Hepatocyte (in vitro differentiated cells): Measurements from ENCODE around the gene TDRD10. TPM values are rescaled to one million over a fixed set of nuclear protein-coding genes. Genes with fewer than 3 reads are reported as not detected.
"Not testable (repeated sequence)": the region's sequence is repeated elsewhere in the genome, so short reads cannot be mapped to it uniquely, and the experiment has no call there.

Experiments
- DNase-seq: peaks from one replicate; pipeline ENCODE4 v3.0.0-alpha.2; 2016; ENCODE audit warnings: low spot score
- H2AFZ ChIP-seq: fragments of 200-600 bp; sonication (generic); 2 replicates; pipeline ENCODE4 v1.6.0; 2016; ENCODE audit warnings: antibody characterized with exemption, mild to moderate bottlenecking
- H3K27ac ChIP-seq: fragments of 200-600 bp; sonication (generic); 2 replicates; pipeline ENCODE4 v1.5.1; 2016; ENCODE audit warnings: mild to moderate bottlenecking
- H3K27me3 ChIP-seq: fragments of 200-600 bp; sonication (generic); 2 replicates; pipeline ENCODE4 v1.6.1; 2016
- H3K36me3 ChIP-seq: fragments of 200-600 bp; sonication (generic); replicated peaks from 2 replicates; pipeline ENCODE4 v1.5.1; 2016; ENCODE audit warnings: low read depth; ENCODE audit not compliant: insufficient read depth
- H3K4me1 ChIP-seq: fragments of 200-600 bp; sonication (generic); 2 replicates; pipeline ENCODE4 v1.5.1; 2016; ENCODE audit warnings: mild to moderate bottlenecking, moderate library complexity; ENCODE audit not compliant: insufficient read depth
- H3K4me2 ChIP-seq: fragments of 200-600 bp; sonication (generic); 2 replicates; pipeline ENCODE4 v1.6.0; 2016
- H3K4me3 ChIP-seq: fragments of 200-600 bp; sonication (generic); 2 replicates; pipeline ENCODE4 v1.5.1; 2016; ENCODE audit warnings: mild to moderate bottlenecking
- H3K79me2 ChIP-seq: fragments of 200-600 bp; sonication (generic); 2 replicates; pipeline ENCODE4 v1.6.0; 2017; ENCODE audit warnings: mild to moderate bottlenecking
- H3K9me2 ChIP-seq: fragments of 200-600 bp; sonication (generic); replicated peaks from 2 replicates; pipeline ENCODE4 v1.6.0; 2017; ENCODE audit warnings: mild to moderate bottlenecking; ENCODE audit not compliant: insufficient read depth
- H3K9me3 ChIP-seq: fragments of 200-600 bp; sonication (generic); 2 replicates; pipeline ENCODE4 v1.5.1; 2016; ENCODE audit warnings: low read depth, mild to moderate bottlenecking
- H4K20me1 ChIP-seq: fragments of 200-600 bp; sonication (generic); 2 replicates; pipeline ENCODE4 v1.6.0; 2016; ENCODE audit warnings: mild to moderate bottlenecking; ENCODE audit not compliant: insufficient read depth, poor library complexity, severe bottlenecking
- CTCF ChIP-seq: fragments of 200-600 bp; sonication (generic); IDR thresholded peaks from 2 replicates; pipeline ENCODE4 v1.5.1; 2016; ENCODE audit warnings: antibody characterized with exemption, mild to moderate bottlenecking; ENCODE audit not compliant: poor library complexity
- EZH2 ChIP-seq: fragments of 200-600 bp; sonication (generic); IDR thresholded peaks from 2 replicates; pipeline ENCODE4 v1.6.1; 2016; ENCODE audit warnings: antibody characterized with exemption, mild to moderate bottlenecking, borderline replicate concordance
- EZH2phosphoT487 ChIP-seq: fragments of 200-600 bp; sonication (generic); IDR thresholded peaks from one replicate; pipeline ENCODE4 v1.6.1; 2018; ENCODE audit warnings: antibody characterized with exemption, mild to moderate bottlenecking, low read depth, moderate library complexity; ENCODE audit not compliant: unreplicated experiment, severe bottlenecking
- WGBS: methylation state at CpG from one replicate; pipeline ENCODE4 v1.1.6; 2016; ENCODE audit warnings: low lambda C conversion rate; ENCODE audit errors: missing lambda C conversion rate; 5-methylcytosine and 5-hydroxymethylcytosine counted together
- polyA plus RNA-seq: library from polyadenylated mRNA; unstranded; fragments of >200 nt; fragmentation: Nextera tagmentation; extraction: Ambion mirVana; gene quantifications from 2 replicates; pipeline ENCODE4 v1.2.1, GENCODE V29; 2016
- total RNA-seq: library from RNA; depleted of rRNA; stranded (reverse); fragments of >200 nt; gene quantifications from 2 replicates; pipeline ENCODE4 v1.2.3, GENCODE V29; 2014

The TDRD10 gene
- total and polyA plus RNA-seq, 2 experiments from 2014 or later: 0.20 TPM; not detected in 1

- H3K4me2 ChIP-seq: no peak overlapping the region
- no peak for DNase-seq
- H3K4me3 ChIP-seq: no peak overlapping the region
- no peaks in the 10 kb centered on the region for H3K4me1 ChIP-seq
- H3K9me2 ChIP-seq: no peaks in the 10 kb centered on the region
- no peak for TF ChIP-seq EZH2
- no peak for TF ChIP-seq EZH2phosphoT487
- no peak for TF ChIP-seq CTCF
- no peak overlapping the region for H3K27ac ChIP-seq
- no peaks in the 10 kb centered on the region for H3K9me3 ChIP-seq
- WGBS: 89% methylated on average over 5 of the region's 5 CpGs
- no peaks in the 10 kb centered on the region for H3K36me3 ChIP-seq
- no peaks in the 10 kb centered on the region for H3K27me3 ChIP-seq
- H3K79me2 ChIP-seq: no peaks in the 10 kb centered on the region
- H4K20me1 ChIP-seq: no peaks in the 10 kb centered on the region
- H2AFZ ChIP-seq: no peak overlapping the region
These were observed 16.9 kb upstream of the TDRD10 start for GRCh38 chr1:154485106-154485505.

- Histone ChIP-seq H3K9me2 (no peaks in the 10 kb centered on the region), H2AFZ (no peak overlapping the region), H3K4me1 (no peaks in the 10 kb centered on the region), H3K36me3 (no peaks in the 10 kb centered on the region), H3K4me3 (no peak overlapping the region), H3K27me3 (no peaks in the 10 kb centered on the region), H3K79me2 (no peaks in the 10 kb centered on the region), H3K27ac (no peak overlapping the region), H3K9me3 (no peaks in the 10 kb centered on the region), H4K20me1 (no peaks in the 10 kb centered on the region), H3K4me2 (no peak overlapping the region)
- no peak for DNase-seq
- no peak for TF ChIP-seq EZH2phosphoT487
- TF ChIP-seq CTCF: no peak
- TF ChIP-seq EZH2: no peak
- WGBS: 88% methylated on average over 7 of the region's 7 CpGs
These were observed 16.0 kb upstream of the TDRD10 start for GRCh38 chr1:154485910-154486496.

GRCh38 chr1:154486756-154487155 is 15.3 kb upstream of the TDRD10 start:
- H3K36me3 ChIP-seq, H3K4me3 ChIP-seq, H3K4me2 ChIP-seq, H3K9me3 ChIP-seq, H4K20me1 ChIP-seq, H3K27ac ChIP-seq, DNase-seq, H3K4me1 ChIP-seq, H3K79me2 ChIP-seq, H3K27me3 ChIP-seq, H2AFZ ChIP-seq, H3K9me2 ChIP-seq: not testable (repeated sequence)
- 74% methylated on average over 5 of the region's 5 CpGs for WGBS

GRCh38 chr1:154488922-154489321 is 13.1 kb upstream of the TDRD10 start:
- H4K20me1 ChIP-seq: no peaks in the 10 kb centered on the region
- H2AFZ ChIP-seq: no peak overlapping the region
- TF ChIP-seq EZH2phosphoT487 (no peak), CTCF (no peak), EZH2 (no peak)
- H3K79me2 ChIP-seq: no peaks in the 10 kb centered on the region
- H3K27me3 ChIP-seq: peaks cover 9% of the 10 kb centered on the region
- no peak overlapping the region for H3K4me2 ChIP-seq
- H3K36me3 ChIP-seq: no peaks in the 10 kb centered on the region
- H3K4me3 ChIP-seq: no peak overlapping the region
- no peaks in the 10 kb centered on the region for H3K4me1 ChIP-seq
- DNase-seq: no peak
- H3K9me2 ChIP-seq: no peaks in the 10 kb centered on the region
- 82% methylated on average over 20 of the region's 20 CpGs for WGBS
- H3K9me3 ChIP-seq: no peaks in the 10 kb centered on the region
- no peak overlapping the region for H3K27ac ChIP-seq
